NCI-H128 (cell line): ENCODE measurements around the gene ENTPD8.

Source experiments
- DNase-seq: peaks from one replicate; lab custom pipeline; 2025; ENCODE audit not compliant: unreplicated experiment; lab: John Stamatoyannopoulos, UW

The ENTPD8 gene

DNA sequence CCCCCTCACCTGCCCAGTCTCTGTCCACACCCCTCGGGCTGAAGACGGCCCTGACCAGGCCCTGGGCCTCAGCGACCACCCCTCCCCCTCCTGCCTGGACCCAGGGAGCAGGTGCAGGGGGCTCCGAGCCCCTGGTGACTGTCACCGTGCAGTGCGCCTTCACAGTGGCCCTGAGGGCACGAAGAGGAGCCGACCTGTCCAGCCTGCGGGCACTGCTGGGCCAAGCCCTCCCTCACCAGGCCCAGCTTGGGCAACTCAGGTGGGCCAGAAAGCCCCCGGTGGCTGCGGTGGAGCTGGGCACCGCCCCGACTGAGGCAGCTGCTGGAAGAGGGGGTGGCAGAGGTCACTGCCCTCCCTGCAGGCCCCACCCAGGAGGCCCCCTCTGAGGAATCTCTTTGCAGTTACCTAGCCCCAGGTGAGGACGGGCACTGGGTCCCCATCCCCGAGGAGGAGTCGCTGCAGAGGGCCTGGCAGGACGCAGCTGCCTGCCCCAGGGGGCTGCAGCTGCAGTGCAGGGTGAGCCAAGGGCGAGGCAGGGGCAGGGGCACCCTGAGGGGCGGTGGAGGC, 7.7 kb downstream of the ENTPD8 start:
- DNase-seq, result no peak

GRCh38 chr9:137432687-137433348, 8.3 kb downstream of the ENTPD8 start:
- DNase-seq, result no peak

- DNase-seq, result no peak
These were observed 9.7 kb downstream of the ENTPD8 start for GRCh38 chr9:137431416-137431931.

DNA sequence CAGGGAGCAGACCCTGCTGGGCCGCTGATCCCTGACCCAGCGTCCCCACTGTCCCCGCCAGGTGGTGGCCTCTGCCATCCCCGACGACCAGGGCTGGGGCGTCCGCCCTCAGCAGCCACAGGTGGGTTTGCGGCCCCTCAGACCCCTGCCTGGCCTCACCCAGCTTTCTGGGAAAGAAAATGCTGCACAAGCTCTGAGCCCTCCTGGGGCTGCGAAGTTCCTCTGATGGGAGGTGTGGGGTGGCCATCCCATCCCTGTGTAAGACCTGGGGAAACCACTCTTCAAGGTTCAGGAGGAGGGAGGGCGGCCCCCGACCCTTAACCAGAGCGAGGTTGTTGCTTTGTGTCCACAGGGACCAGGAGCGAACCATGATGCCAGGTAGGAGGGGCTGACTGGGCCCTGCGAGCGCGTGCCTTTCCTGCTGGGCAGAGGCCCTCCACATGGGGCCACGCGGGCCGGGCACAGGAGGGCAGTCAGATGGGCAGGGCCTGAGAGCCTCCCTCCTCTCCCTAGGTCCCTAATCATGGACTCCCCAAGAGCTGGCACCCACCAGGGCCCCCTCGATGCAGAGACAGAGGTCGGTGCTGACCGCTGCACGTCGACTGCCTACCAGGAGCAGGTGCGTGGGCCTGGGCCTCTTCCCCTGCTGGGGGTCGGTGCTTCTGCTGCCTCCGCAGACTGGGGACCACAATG, 10.3 kb downstream of the ENTPD8 start:
- DNase-seq, result no peak

DNA sequence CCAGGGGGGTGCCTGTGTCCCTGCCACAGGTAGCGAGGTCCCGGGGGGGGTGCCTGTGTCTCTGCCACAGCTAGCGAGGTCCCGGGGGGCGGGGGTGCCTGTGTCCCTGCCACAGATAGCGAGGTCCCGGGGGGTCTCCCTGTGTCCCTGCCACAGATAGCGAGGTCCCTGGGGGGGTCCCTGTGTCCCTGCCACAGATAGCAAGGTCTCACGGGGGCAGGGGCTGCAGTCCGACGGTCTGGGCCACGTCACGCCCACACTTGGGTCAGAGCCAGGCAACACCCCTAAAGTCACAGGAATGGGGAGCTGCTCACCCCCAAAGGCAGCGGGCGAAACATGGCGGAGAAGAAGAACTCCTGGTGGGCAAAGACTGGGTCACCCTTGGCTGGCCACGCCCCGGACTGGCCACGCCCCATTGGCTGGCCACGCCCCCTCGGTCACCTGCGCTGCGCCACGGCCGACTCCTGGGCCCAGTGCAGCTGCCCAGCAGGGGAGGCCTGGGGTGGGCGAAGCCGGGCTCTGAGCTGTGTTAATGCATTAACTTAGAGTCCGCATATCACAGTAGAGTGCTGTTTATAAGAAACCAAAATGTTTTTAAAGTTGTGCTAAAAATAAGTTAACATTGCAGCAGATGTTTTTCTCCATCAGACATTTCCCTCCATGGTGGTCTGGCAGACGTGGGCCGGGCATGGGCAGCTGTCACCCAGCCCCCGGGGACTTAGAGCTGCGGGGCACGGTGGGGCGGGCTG, 11.0 kb downstream of the ENTPD8 start:
- peak; percentile 66 for DNase-seq

DNA sequence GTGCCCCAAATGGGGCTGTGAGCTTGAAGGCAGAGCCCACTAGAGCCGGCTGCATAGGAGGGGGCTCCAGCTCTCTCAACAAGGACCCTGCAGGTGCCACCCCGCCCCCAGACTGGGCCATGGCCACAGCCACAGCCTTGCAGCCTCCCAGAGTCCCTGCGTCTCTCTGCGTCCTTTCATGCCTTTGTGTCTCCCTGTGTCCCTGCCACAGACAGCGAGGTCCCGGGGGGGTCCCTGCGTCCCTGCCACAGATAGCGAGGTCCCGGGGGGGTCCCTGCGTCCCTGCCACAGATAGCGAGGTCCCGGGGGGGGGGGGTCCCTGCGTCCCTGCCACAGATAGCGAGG, 11.6 kb downstream of the ENTPD8 start:
- no peak for DNase-seq

DNA sequence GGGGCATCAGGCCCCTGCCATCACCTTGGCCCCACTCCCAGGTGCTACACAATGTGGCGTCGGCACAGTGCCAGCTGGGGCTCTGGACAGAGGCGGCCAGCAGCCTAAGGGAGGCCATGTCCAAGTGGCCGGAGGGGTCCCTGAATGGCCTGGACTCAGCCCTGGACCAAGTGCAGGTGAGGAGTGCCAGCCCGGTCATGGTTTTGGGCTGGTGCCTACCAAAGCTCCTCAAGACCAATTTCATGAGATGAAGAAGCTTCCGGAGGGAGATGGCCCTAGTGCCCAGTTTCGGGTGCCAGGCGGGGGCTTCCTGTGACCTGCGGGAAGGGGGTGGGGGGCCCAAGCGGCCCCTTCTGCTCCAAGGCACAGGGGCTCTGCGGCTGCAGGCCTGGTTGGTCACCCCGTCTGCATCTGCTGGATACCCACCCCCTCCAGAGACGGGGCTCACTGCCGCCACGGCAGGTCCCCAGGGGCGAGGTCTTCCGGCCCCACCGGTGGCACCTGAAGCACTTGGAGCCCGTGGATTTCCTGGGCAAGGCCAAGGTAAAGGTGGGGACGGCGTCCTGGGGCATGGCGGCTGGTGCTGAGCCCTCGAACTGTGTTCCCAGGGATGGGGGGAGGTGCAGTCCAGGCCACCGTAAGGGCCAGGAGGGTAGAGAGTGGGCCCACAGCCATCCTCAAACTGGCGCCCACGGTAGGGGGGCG, 12.2 kb downstream of the ENTPD8 start:
- DNase-seq, result no peak

DNA sequence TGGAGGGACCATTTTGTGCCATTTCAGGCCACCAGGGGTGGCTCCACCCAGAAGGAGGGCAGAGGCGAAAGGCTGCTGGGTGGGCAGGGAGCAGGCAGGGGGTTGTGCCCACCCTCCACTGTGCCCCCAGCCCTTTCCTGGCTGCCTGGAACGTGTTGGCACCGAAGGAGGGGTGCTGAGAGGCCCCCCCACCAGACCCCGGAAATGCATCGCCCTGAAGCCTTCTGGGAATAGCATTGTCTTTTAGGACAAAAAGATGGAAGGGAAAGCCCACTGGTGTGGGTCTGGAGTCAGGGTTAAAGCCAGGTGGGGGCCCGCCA, 12.9 kb downstream of the ENTPD8 start:
- no peak for DNase-seq

DNA sequence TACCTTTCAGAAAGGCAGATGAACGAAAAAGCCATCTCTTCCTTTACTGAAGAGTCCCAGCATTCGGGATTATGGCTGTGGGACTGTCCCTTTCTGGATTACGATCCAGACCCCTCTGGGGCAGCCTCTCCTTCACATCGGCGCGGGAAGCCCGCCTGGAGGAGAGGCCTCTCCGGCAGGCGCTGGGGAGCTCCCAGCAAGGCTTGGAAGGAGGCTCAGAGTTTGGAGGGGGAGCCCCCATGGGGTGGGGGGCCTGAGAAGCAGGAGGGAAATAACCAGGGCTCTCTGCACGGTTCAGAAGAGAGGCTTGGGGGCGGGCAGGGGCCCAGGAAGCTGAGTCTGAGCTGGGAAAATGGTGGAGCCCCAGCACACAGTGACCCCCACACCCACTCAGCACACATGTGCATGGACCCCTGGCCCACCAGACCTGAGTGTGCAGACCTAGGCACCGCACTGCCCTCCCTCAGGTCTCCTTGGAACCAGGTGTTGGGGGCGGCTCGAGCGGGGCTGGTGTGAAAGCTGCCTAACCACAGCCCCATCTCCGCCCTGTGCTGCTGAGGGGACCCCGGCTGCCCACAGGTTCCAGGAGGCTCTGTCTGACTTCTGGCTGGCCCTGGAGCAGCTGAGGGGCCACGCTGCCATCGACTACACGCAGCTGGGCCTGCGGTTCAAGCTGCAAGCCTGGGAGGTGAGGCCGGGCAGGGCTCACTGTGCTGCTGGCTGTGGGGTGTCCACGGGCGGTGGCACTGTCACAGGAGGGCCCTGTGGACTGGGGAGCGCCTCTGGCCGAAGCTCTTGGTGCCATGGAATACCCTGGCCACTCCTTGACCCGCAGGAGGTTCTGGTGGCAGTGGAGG, 13.5 kb downstream of the ENTPD8 start:
- DNase-seq, result no peak

DNA sequence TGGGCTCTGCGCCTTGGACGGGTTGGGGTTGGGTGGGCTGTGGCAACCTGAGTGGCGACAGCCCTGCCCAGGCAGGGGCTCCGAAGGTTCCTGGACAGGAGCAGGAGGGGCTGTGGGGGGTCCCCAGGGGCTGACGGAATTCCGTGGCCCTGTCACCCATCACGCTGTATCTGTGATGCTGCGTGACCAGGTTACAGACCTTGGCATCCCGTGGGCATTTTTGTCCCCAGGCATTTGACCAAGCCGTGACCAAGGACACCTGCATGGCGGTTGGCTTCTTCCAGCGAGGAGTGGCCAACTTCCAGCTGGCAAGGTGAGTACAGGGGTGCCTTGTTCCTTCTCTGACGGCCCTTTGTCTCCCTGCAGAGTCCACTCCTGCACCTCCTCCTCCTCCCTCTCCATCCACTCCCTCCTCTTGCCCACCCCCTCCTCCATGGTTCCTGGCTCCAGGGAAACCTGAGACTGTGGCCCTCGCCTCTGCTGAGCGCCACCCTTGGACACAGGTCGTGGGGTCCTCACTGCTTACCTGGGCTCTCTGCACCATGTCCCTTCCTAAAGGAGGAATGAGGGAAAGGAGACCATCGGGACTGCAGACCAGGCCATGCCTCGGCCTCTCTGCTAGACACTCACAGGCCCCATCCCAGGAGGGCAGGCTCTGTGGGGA, 15.0 kb downstream of the ENTPD8 start:
- DNase-seq, result no peak

DNA sequence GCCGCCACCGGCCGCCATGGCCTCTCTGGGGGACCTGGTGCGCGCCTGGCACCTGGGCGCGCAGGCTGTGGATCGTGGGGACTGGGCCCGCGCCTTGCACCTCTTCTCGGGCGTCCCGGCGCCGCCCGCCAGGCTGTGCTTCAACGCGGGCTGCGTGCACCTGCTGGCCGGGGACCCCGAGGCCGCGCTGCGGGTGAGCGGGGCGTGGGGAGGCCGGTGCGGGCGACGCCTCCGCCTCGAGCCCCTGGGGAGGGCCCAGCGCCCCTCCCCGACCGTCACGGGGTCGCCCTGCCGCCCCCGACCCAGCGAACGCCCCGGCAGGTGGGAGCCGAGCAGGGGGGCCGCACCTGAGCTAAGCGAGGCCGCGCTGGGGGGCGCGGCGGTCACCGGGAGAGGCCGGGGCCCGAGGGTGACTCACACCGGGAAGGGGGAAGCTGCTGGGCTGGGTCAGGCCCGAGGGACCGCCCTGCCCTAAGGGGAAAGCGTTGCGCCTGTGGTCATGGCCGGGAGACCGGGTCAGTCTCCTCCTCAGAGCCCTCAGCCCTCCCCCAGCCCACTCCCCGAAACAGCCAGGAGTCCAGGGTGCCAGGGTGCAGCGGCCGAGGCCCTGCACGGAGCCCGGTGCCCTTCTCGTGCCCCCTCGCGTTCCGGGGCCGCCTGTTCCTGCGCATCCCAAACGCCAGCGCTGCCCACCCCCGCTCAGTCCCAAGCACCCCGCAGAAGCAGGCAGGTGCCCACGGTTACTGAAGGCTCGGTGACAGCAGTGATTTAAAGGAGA, 17.5 kb downstream of the ENTPD8 start:
- no peak for DNase-seq

DNA sequence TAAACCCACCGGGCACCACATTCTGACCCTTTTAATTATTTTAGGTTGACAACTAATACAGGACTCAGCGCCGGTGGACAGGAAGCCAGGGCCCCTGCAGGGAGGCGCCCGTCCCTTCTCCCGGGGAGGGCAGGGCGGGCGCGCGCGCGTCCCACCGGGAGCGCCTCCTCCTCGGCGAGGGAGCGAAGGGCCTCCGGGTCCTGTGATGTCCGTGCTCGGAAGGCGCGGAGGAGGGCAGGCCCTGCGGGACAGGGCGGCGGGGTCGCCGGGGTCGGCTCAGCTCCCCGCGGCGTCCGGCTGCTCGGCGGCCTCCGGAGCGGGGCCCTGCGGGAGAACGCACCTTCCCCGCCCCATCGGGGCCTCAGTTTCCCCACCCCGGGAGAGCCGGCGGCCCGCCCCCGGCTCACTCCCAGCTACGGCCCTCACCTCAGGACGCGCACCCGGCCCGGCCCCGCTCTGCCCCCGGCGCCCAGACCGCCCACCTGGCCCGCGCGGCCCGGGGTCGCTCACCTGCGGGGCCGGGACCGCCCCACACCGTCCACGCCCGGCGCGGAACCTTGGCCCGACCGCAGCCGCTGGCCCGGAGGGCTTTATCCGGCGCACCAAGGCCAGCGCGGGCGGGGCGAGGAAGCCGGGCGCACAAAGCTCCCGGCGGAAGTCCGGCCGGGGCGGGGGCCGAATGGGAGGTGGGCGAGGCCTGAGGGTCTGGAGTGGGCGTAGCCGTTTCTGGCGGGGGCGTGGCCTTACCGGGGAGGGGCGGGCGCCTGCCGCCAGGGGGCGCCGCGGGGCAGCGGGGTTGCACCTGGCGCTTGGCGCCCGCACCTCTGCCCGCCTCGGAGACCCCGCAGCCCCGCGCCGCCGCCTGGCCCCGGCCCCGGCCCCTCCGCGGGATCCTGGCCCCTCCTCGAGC, 18.3 kb downstream of the ENTPD8 start, which contains the start of the genes EXD3 and NOXA1:
Gene EXD3 (minus strand): TSS at position 559 of the 910 bp plus-strand sequence. CDS start 27,805 bp downstream, outside the sequence.
Gene NOXA1 (plus strand): TSS at position 790 of the 910 bp plus-strand sequence. CDS start 137 bp downstream, outside the sequence.
- peak; percentile 89 for DNase-seq

DNA sequence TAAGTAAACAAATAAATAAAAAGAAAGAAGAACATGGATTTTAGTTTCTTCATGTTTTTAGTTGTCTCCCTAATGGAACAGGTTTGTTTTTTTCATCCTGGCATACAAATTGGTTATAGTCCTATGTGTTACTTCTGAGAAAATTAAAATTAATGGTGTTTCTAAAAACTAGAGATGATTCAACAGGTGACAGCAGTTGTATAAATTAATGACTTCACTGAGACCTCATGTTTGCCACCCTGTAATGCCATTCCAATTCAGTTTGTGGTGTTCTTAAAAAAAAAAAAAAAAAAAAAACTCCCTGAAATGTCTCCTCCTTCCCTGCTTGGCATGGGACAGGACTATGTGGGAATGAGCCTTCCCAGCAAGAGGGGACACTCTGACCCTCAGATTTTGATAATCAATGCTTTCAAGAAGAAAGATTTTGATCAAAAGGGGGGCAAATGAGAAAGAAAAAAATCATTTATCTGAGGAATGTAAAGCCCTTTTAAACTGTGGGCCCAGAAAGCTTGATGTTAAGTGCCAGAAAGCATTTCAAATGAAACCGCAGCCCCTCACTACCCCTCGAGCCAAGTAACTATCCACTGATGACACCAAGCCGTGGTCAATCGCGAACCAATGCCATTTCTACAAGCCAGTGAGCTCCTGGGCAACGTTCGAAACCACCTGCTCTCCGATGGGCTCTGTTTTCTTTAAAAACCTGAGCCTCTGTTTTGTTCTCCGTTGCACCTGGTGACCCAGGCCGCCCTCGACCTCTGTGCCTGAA, 19.1 kb downstream of the ENTPD8 start:
- no peak for DNase-seq

- DNase-seq, result no peak
These were observed 23.8 kb downstream of the ENTPD8 start for GRCh38 chr9:137417161-137418021.

- DNase-seq, result no peak
These were observed 24.5 kb downstream of the ENTPD8 start for GRCh38 chr9:137416563-137417151.
